ENCODE results near the gene TOR2A.

DNA sequence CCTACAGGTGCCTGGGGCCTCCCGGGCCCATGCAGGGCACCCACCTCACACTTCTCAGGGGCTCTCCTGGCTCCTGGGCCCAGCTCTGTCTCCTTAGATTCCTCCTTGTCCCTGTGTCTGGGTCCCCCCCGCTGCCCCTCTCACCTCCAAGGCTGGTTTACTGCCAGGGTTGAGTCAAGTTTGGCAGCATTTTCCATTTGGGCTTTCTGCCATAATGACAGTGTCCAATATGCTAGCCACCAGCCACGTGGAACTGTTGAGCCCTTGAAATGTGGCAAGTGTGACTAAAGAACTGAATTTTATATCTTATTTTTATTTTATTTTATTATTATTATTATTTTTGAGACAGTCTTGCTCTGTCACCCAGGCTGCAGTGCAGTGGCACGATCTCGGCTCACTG lies 17.3 kb downstream of the TOR2A start:
- TF ChIP-seq EZH2 (IDR thresholded peaks at IDR 0.05) (no peak), POLR2AphosphoS5 (IDR thresholded peaks at IDR 0.05; ENCODE audit: borderline replicate concordance, low read depth, low read length) (no peak)
